ENCODE data around the gene USP28.
"Not testable (repeated sequence)": the region's sequence is repeated elsewhere in the genome, so short reads cannot be mapped to it uniquely, and the experiment has no call there.

The USP28 gene, protein sequence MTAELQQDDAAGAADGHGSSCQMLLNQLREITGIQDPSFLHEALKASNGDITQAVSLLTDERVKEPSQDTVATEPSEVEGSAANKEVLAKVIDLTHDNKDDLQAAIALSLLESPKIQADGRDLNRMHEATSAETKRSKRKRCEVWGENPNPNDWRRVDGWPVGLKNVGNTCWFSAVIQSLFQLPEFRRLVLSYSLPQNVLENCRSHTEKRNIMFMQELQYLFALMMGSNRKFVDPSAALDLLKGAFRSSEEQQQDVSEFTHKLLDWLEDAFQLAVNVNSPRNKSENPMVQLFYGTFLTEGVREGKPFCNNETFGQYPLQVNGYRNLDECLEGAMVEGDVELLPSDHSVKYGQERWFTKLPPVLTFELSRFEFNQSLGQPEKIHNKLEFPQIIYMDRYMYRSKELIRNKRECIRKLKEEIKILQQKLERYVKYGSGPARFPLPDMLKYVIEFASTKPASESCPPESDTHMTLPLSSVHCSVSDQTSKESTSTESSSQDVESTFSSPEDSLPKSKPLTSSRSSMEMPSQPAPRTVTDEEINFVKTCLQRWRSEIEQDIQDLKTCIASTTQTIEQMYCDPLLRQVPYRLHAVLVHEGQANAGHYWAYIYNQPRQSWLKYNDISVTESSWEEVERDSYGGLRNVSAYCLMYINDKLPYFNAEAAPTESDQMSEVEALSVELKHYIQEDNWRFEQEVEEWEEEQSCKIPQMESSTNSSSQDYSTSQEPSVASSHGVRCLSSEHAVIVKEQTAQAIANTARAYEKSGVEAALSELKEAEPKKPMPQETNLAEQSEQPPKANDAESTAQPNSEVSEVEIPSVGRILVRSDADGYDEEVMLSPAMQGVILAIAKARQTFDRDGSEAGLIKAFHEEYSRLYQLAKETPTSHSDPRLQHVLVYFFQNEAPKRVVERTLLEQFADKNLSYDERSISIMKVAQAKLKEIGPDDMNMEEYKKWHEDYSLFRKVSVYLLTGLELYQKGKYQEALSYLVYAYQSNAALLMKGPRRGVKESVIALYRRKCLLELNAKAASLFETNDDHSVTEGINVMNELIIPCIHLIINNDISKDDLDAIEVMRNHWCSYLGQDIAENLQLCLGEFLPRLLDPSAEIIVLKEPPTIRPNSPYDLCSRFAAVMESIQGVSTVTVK

GRCh38 chr11:113875234-113876073 is at the start of gene USP28:
USP28 (minus strand) TSS chr11:113875572; CDS start chr11:113875501, 71 bp downstream.
- DNase-seq = peak; percentile 94

DNA sequence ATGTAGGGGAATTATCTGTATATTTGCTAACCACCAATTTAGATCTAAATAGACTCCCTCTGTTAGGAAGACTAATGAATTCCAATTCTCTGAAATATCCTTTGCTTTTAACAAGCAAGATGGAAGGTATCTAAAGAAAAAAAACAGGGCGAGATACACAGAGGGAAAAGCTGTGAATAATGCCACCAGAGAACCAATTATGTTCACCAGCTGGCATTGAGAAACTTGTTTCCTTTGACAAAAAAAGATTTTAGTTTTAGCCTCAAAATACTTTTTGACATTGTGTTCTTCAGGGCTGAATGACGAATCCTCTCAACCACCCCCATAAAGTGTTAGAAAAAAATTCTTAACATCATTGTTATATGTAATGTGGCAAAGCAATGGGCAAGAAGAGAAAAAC is 48.2 kb upstream of the USP28 start:
- no peak for DNase-seq

DNA sequence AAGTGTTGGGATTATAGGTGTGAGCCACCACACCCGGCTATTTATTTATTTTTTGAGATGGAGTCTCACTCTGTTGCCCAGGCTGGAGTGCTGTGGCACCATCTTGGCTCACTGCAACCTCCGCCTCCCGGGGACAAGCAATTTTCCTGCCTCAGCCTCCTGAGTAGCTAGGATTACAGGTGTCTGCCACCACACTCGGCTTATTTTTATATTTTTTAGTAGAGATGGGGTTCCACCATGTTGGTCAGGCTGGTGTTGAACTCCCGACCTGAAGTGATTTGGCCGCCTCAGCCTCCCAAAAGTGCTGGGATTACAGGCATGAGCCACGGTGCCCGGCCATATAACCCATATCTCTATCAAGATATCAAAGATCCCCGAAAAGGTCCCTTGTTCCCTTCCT is 36.1 kb upstream of the USP28 start:
- DNase-seq = not testable (repeated sequence)

DNA sequence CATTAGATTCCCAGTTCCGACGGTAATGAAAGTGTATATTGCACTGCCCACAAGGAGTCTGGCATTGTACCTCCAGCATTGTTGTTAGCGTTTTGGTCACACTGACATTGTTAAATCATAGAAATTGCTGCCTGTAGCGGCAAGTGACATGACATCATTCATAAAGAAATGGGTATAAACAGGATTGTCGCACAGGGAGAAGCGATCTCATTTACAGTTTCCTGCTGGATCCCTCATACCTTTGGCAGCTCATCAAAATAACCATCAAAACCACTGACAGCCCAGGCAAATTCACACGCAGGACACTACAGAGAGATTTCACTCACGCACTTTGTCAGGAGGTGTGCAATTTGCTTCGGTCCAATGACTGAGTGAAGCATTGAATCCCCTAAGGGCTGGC is 32.7 kb upstream of the USP28 start:
- DNase-seq = no peak

GRCh38 chr11:113907681-113908080 is 32.3 kb upstream of the USP28 start:
- no peak for DNase-seq

- DNase-seq = no peak
Observed at GRCh38 chr11:113907152-113907551, 31.8 kb upstream of the USP28 start.

GRCh38 chr11:113906516-113906915 is 31.1 kb upstream of the USP28 start:
- DNase-seq = no peak

- no peak for DNase-seq
Observed at GRCh38 chr11:113906038-113906437, 30.7 kb upstream of the USP28 start.

DNA sequence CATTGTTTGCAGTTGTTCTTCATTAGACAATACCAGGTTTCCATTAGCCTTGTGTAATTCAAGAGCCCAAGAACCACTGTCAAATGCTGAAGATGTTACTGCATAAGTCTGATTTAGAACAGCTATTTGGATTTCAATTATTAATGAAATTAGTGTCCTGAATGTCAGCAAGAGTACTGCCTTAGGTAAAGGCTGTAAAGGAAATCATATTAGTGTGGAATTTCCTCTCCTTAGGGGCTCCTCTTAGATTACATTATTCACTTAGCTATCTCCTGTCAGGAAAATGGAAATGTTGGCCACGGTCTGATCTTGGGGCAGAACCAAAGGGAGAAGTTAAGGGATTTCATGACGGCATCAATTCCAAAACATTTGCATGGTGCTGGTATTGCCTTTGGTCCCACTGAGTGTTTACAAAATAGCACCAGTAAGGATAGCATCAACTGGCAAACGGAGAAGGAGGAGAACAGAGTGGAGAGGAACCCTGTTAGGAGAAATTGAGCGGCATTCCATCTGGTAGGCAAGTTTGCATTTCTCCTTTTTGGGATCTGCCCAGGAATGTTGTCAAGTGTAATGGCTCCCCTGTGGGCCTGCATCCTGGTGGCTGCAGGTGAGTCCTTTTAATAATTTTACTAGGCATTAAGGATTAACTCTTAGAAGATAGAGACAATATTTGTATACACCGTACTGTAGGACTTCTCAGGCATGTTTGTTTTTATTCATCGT is 29.2 kb upstream of the USP28 start, which contains the start of gene HTR3B:
TSS of gene HTR3B (plus strand) at position 418 of the 723 bp plus-strand sequence. CDS start at position 556, 138 bp downstream.
- DNase-seq = no peak

GRCh38 chr11:113901141-113901540 is 25.8 kb upstream of the USP28 start:
- no peak for DNase-seq

DNA sequence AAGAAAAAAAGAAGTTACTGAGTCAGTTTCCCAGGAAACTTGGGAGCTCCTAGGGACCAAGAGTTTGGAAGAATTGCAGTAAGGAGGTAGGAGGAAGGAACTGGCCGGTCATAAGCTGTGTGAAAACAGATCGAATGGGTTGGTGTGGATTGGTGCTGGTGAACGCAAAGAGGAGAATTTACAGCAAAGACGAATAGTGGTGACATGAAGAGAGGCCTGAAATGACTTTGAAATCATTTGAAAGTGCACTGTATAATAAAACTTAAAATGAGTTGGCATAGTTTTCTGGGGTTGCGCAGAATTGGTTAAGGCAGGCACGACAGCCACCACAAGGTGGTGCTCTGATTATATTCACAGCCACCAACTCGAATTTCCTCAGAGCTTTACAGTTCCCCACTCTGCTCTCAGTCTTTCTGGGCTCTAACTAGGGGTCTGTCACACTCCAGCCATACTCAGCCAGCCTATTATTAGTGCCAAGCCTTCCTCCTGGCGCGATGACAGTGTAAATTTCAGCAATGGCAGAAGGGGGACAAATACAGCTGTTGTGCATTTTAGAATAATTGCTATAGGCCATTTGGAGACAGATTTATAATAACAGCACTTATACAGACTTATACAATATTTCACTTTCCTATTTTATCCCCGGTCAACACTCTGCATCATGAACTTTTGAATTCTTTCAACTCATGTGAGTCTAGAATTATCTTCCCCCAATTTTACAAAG is 20.9 kb upstream of the USP28 start:
- DNase-seq = peak; percentile 53

DNA sequence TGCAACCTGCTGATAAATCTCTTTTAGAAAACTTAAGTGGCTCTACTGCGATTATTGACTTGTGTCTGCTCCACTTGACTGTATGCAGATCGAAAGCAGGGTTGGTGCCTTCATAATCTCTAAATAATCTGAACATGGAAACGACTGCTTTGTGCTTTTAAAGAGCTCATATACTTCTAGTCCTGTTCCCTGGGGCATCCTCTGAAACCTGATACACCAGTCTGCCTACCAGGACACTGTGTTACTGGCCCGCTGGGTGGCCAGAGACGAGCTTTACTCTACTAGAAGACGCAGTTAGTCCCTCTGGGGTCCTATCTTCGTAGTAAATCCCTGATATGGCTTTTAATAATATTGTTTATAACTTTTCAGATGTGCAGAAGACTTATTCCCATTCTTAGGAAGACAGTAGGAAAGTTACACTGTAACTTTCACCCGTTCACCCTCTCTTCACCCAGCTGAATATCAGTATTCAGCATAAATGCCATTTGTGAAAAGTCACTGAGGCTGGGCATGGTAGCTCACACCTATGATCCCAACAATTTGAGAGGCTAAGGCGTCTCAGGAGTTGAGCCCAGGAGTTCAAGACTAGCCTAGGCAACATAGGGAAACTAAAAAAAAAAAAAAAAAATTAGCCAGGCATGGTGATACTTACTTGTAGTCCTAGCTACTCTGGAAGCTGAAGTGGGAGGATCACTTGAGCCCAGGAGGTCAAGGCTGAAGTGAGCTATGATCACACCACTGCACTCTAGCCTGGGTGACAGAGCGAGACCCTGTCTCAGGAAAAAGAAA is 20.2 kb upstream of the USP28 start:
- DNase-seq = no peak

DNA sequence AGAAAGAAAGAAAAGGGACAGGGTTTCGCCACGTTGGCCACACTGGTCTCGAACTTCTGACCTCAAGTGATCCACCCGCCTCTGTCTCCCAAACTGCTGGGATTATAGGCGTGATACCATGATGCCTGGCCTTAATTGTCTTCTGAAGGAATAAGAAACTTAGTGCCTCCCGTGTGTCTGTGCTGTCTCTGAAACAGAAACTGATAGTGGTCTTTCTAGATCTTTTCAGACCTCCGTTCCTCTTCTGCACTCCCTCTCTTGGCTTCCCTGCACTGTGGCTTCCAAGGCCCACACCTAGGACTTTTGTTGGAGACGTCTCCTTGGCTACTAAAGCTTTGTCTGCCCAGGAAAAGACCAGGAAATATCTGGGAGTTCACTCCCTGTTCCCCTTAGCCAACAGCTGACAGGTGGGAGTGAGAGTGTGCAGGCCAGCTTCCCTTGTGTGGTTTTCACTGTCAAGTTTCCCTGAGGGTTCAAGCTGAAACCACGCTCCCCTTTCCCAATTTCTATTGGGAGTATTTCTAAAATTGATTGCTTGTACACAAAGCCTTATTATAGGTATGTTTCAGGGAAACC is 19.1 kb upstream of the USP28 start:
- no peak for DNase-seq

- no peak for DNase-seq
Observed at GRCh38 chr11:113888848-113889247, 13.5 kb upstream of the USP28 start.

GRCh38 chr11:113885897-113886296 is 10.5 kb upstream of the USP28 start:
- DNase-seq = no peak

GRCh38 chr11:113884361-113884836 is 9.0 kb upstream of the USP28 start:
- DNase-seq = peak; percentile 25

DNA sequence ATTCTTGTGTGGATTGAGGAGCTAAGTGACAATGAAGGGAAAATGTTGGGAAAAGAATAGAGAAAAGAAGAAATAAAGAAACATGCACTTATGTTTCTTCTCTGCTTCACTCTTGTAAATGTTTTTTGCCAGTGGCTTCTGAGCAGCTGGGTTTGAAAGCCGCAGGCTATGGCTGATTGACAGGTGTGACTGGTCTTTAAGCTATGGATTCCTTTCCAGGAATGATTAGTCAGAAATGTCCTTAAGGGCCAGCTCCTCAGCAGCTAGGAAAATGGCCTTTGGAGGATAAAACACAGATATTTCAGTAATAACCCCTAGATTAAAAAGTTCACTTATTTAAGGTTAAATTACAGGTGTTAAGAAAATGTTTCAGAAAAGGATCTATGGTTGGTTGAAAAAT is 6.5 kb upstream of the USP28 start:
- DNase-seq = no peak

DNA sequence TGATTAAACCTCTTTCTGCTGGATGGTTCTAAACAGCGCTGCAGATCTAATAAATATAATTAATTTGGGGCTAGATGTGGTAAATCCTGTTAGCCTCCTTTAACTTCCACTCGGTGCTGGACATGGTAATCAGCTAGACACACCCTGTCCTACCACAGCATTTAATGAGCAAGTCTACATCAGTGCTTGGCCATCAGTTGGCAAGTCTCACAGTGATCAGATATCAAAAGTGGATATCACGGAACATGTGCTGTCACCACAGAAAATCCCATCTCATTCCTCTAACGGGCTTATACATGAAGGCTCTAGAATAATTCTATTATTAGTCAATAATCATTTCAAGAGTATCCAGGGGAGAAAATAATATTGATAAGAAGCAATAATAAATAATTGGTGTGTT is 5.6 kb upstream of the USP28 start:
- no peak for DNase-seq

DNA sequence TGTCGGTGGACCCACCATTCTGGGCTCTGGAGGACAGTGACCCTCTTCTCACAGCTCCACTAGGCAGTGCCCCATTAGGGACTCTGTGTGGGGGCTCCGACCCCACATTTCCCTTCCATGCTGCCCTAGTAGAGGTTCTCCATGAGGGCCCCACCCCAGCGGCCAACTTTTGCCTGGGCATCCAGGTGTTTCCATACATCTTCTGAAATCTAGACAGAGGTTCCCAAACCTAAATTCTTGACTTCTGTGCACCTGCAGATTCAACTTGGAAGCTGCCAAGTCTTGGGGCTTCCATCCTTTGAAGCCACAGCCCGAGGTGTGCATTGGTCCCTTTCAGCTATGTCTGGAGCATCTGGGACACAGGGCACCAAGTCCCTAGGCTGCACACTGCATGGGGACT is 4.1 kb upstream of the USP28 start:
- not testable (repeated sequence) for DNase-seq

DNA sequence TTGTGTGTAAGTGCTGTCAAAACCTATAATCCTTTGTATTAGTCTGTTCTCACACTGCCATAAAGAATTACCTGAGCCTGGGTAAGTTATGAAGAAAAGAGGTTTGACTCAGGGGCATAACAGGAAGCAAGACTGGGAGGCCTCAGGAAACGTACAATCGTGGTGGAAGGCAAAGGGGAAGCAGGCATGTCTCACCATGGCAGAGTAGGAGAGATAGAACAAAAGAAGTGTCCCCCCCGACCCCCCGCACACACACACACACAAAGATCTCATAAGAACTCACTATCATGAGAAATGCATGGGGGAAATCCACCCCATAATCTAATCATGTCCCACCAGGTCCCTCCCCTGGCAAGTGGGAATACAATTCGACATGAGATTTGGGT is 2.3 kb upstream of the USP28 start:
- no peak for DNase-seq
